GM23338 (cell line): ENCODE measurements around the gene MYO18B. TPM values are rescaled to one million over a fixed set of nuclear protein-coding genes. Genes with fewer than 3 reads are reported as not detected.

Experiments
- ATAC-seq: fragments of 200-7000 bp; cut with Tn5 transposase; 3 replicates; pipeline ENCODE4 v1.9.1; 2020
- DNase-seq: peaks from one replicate; pipeline ENCODE4 v3.0.0-alpha.2; 2015; ENCODE audit warnings: low spot score
- H2AFZ ChIP-seq: fragments of 200-600 bp; sonication (generic); 2 replicates; pipeline ENCODE4 v1.8.0; 2016; ENCODE audit warnings: antibody characterized with exemption, mild to moderate bottlenecking, moderate library complexity
- H3F3A ChIP-seq: fragments of 200-600 bp; sonication (generic); replicated peaks from 2 replicates; pipeline ENCODE4 v1.8.0; 2017; ENCODE audit warnings: antibody characterized with exemption, mixed run types, low read depth
- H3K27ac ChIP-seq: fragments of 200-600 bp; sonication (generic); 2 replicates; pipeline ENCODE4 v1.6.1; 2016; ENCODE audit warnings: low read depth
- H3K27me3 ChIP-seq: fragments of 200-600 bp; sonication (generic); 2 replicates; pipeline ENCODE4 v1.8.0; 2016; ENCODE audit warnings: mild to moderate bottlenecking, mixed run types, moderate library complexity; ENCODE audit not compliant: insufficient read depth
- H3K36me3 ChIP-seq: fragments of 200-600 bp; sonication (generic); 2 replicates; pipeline ENCODE4 v1.8.0; 2016; ENCODE audit warnings: mild to moderate bottlenecking; ENCODE audit not compliant: insufficient read depth
- H3K4me1 ChIP-seq: fragments of 200-600 bp; sonication (generic); 2 replicates; pipeline ENCODE4 v1.8.0; 2016; ENCODE audit warnings: mild to moderate bottlenecking, moderate library complexity; ENCODE audit not compliant: insufficient read depth
- H3K4me2 ChIP-seq: fragments of 200-600 bp; sonication (generic); 2 replicates; pipeline ENCODE4 v1.7.1; 2017; ENCODE audit warnings: mixed run types
- H3K4me3 ChIP-seq: fragments of 200-600 bp; sonication (generic); 2 replicates; pipeline ENCODE4 v1.6.1; 2016; ENCODE audit warnings: mixed run types
- H3K79me2 ChIP-seq: fragments of 200-600 bp; sonication (generic); replicated peaks from 2 replicates; pipeline ENCODE4 v1.8.0; 2017; ENCODE audit warnings: mild to moderate bottlenecking; ENCODE audit not compliant: insufficient read depth
- H3K9me2 ChIP-seq: fragments of 200-600 bp; sonication (generic); 2 replicates; pipeline ENCODE4 v1.8.0; 2017; ENCODE audit not compliant: insufficient read depth
- H4K20me1 ChIP-seq: fragments of 200-600 bp; sonication (generic); replicated peaks from 2 replicates; pipeline ENCODE4 v1.8.0; 2017; ENCODE audit warnings: mild to moderate bottlenecking; ENCODE audit not compliant: insufficient read depth
- H3K27ac Mint-ChIP-seq: 2 replicates; pipeline ENCODE4 v1.8.0; 2020; ENCODE audit warnings: inconsistent platforms, mild to moderate bottlenecking, moderate library complexity, mixed read lengths
- H3K27me3 Mint-ChIP-seq: 3 replicates; pipeline ENCODE4 v1.8.0; 2022; ENCODE audit warnings: low read depth, mild to moderate bottlenecking, moderate library complexity, mixed read lengths, inconsistent platforms; ENCODE audit not compliant: insufficient read depth, poor library complexity
- H3K36me3 Mint-ChIP-seq: 3 replicates; pipeline ENCODE4 v1.8.0; 2021; ENCODE audit warnings: low read depth, mild to moderate bottlenecking, inconsistent platforms, moderate library complexity, mixed read lengths
- H3K4me1 Mint-ChIP-seq: 3 replicates; pipeline ENCODE4 v1.8.0; 2020; ENCODE audit warnings: mild to moderate bottlenecking, inconsistent platforms, mixed read lengths
- H3K4me3 Mint-ChIP-seq: 3 replicates; pipeline ENCODE4 v1.8.0; 2021; ENCODE audit warnings: moderate library complexity, mild to moderate bottlenecking, inconsistent platforms, mixed read lengths
- H3K9me3 Mint-ChIP-seq: 3 replicates; pipeline ENCODE4 v1.8.0; 2020; ENCODE audit warnings: moderate library complexity, mild to moderate bottlenecking, inconsistent platforms, mixed read lengths
- CREB1 ChIP-seq: fragments of 250-450 bp; sonication (Bioruptor Pico); IDR thresholded peaks from 2 replicates; pipeline ENCODE4 v1.5.0; 2020; ENCODE audit warnings: low read depth, mild to moderate bottlenecking, moderate library complexity
- EZH2 ChIP-seq: fragments of 200-600 bp; sonication (generic); IDR thresholded peaks from one replicate; pipeline ENCODE4 v1.8.0; 2017; ENCODE audit warnings: antibody characterized with exemption, mild to moderate bottlenecking, low read depth; ENCODE audit not compliant: unreplicated experiment
- EZH2phosphoT487 ChIP-seq: fragments of 200-600 bp; sonication (generic); IDR thresholded peaks from one replicate; pipeline ENCODE4 v1.8.1; 2018; ENCODE audit warnings: antibody characterized with exemption; ENCODE audit not compliant: unreplicated experiment
- JUNB ChIP-seq: IDR thresholded peaks from one replicate; pipeline ENCODE4 v1.6.1; 2016; ENCODE audit warnings: antibody characterized with exemption; ENCODE audit not compliant: unreplicated experiment
- NANOG ChIP-seq: IDR thresholded peaks from 2 replicates; pipeline ENCODE4 v1.6.1; 2016; ENCODE audit warnings: antibody characterized with exemption, borderline replicate concordance
- POLR2AphosphoS5 ChIP-seq: IDR thresholded peaks from 2 replicates; pipeline ENCODE4 v1.6.1; 2016; ENCODE audit warnings: antibody characterized with exemption, low read depth
- STAT1 ChIP-seq: IDR thresholded peaks from one replicate; pipeline ENCODE4 v1.6.1; 2016; ENCODE audit warnings: antibody characterized with exemption; ENCODE audit not compliant: unreplicated experiment
- ZNF114 ChIP-seq: fragments of 250-450 bp; sonication (Bioruptor Pico); IDR thresholded peaks from 2 replicates; pipeline ENCODE4 v1.5.0; 2020; ENCODE audit warnings: mild to moderate bottlenecking, moderate library complexity
- ZNF331 ChIP-seq: fragments of 250-450 bp; sonication (Bioruptor Pico); IDR thresholded peaks from 2 replicates; pipeline ENCODE4 v1.5.0; 2020; ENCODE audit warnings: low read depth, mild to moderate bottlenecking, moderate library complexity
- polyA plus RNA-seq: library from polyadenylated mRNA; unstranded; fragments of >200 nt; fragmentation: Nextera tagmentation; extraction: Ambion mirVana; gene quantifications from 2 replicates; pipeline ENCODE4 v1.2.1, GENCODE V29; 2016
- total RNA-seq: library from RNA; depleted of rRNA; stranded (reverse); fragments of >200 nt; shearing (Covaris generic); gene quantifications from 2 replicates; pipeline ENCODE4 v1.2.3, GENCODE V29; 2014
- TF ChIP-seq, protein P1 (sequence below): fragments of 250-450 bp; sonication (Bioruptor Pico); IDR thresholded peaks from 2 replicates; pipeline ENCODE4 v1.5.0; 2020; ENCODE audit warnings: mild to moderate bottlenecking, moderate library complexity
- TF ChIP-seq, protein P2 (sequence below): IDR thresholded peaks from 2 replicates; pipeline ENCODE4 v1.6.1; 2016; ENCODE audit warnings: antibody characterized with exemption
- TF ChIP-seq, protein P3 (sequence below), 2 experiments: fragments of 200-600 bp in 1 of 2; sonication (generic) in 1 of 2; conservative IDR thresholded peaks; 2 replicates each; pipeline versions ENCODE4 v1.5.1 to v1.6.1; 2016 to 2017; ENCODE audit warnings: antibody characterized with exemption in 2 of 2, low read depth in 2 of 2, mild to moderate bottlenecking in 2 of 2, moderate library complexity in 1 of 2
- TF ChIP-seq, protein P4 (sequence below): IDR thresholded peaks from one replicate; pipeline ENCODE4 v1.6.1; 2018; ENCODE audit warnings: antibody characterized with exemption; ENCODE audit not compliant: unreplicated experiment

Gene MYO18B
- total and polyA plus RNA-seq, 2 experiments from 2014 or later: 0.36 to 0.45 TPM

DNA sequence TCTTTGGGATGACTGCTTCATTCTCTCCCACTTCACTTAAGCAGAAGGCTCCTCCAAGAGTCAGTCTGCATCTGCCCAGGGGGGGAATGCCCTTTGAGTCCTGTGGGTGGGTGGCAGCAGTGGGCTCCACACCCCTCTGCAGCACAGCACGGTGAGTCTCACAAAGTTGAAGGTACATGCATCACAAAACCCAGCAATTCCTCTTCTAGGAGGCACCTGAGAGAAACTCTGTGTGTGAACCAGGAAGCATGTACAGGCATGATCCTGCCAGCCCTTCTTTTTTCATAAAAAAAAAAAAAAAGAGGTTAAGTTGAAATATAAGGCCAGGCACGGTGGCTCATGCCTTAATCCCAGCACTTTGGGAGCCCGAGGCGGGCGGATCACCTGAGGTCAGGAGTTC is 87.2 kb downstream of the MYO18B start:
- Histone ChIP-seq H3K4me3 (no peak overlapping the region), H2AFZ (no peak overlapping the region), H3K36me3 (no peaks in the 10 kb centered on the region), H3K79me2 (no peaks in the 10 kb centered on the region), H3F3A (no peaks in the 10 kb centered on the region), H3K4me1 (no peaks in the 10 kb centered on the region), H3K4me2 (no peak overlapping the region), H3K9me2 (no peaks in the 10 kb centered on the region), H3K27me3 (no peaks in the 10 kb centered on the region), H3K27ac (no peak overlapping the region), H4K20me1 (no peaks in the 10 kb centered on the region)
- TF ChIP-seq ZNF114: no peak
- no peak for TF ChIP-seq CREB1 (CRISPR knock-in tag)
- TF ChIP-seq ZNF331 (CRISPR knock-in tag): no peak
- TF ChIP-seq, protein P1, sequence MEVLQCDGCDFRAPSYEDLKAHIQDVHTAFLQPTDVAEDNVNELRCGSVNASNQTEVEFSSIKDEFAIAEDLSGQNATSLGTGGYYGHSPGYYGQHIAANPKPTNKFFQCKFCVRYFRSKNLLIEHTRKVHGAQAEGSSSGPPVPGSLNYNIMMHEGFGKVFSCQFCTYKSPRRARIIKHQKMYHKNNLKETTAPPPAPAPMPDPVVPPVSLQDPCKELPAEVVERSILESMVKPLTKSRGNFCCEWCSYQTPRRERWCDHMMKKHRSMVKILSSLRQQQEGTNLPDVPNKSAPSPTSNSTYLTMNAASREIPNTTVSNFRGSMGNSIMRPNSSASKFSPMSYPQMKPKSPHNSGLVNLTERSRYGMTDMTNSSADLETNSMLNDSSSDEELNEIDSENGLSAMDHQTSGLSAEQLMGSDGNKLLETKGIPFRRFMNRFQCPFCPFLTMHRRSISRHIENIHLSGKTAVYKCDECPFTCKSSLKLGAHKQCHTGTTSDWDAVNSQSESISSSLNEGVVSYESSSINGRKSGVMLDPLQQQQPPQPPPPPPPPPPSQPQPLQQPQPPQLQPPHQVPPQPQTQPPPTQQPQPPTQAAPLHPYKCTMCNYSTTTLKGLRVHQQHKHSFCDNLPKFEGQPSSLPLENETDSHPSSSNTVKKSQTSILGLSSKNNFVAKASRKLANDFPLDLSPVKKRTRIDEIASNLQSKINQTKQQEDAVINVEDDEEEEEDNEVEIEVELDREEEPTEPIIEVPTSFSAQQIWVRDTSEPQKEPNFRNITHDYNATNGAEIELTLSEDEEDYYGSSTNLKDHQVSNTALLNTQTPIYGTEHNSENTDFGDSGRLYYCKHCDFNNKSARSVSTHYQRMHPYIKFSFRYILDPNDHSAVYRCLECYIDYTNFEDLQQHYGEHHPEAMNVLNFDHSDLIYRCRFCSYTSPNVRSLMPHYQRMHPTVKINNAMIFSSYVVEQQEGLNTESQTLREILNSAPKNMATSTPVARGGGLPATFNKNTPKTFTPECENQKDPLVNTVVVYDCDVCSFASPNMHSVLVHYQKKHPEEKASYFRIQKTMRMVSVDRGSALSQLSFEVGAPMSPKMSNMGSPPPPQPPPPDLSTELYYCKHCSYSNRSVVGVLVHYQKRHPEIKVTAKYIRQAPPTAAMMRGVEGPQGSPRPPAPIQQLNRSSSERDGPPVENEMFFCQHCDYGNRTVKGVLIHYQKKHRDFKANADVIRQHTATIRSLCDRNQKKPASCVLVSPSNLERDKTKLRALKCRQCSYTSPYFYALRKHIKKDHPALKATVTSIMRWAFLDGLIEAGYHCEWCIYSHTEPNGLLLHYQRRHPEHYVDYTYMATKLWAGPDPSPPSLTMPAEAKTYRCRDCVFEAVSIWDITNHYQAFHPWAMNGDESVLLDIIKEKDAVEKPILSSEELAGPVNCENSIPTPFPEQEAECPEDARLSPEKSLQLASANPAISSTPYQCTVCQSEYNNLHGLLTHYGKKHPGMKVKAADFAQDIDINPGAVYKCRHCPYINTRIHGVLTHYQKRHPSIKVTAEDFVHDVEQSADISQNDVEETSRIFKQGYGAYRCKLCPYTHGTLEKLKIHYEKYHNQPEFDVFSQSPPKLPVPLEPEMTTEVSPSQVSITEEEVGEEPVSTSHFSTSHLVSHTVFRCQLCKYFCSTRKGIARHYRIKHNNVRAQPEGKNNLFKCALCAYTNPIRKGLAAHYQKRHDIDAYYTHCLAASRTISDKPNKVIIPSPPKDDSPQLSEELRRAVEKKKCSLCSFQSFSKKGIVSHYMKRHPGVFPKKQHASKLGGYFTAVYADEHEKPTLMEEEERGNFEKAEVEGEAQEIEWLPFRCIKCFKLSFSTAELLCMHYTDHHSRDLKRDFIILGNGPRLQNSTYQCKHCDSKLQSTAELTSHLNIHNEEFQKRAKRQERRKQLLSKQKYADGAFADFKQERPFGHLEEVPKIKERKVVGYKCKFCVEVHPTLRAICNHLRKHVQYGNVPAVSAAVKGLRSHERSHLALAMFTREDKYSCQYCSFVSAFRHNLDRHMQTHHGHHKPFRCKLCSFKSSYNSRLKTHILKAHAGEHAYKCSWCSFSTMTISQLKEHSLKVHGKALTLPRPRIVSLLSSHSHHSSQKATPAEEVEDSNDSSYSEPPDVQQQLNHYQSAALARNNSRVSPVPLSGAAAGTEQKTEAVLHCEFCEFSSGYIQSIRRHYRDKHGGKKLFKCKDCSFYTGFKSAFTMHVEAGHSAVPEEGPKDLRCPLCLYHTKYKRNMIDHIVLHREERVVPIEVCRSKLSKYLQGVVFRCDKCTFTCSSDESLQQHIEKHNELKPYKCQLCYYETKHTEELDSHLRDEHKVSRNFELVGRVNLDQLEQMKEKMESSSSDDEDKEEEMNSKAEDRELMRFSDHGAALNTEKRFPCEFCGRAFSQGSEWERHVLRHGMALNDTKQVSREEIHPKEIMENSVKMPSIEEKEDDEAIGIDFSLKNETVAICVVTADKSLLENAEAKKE: no peak
- TF ChIP-seq, protein P2, sequence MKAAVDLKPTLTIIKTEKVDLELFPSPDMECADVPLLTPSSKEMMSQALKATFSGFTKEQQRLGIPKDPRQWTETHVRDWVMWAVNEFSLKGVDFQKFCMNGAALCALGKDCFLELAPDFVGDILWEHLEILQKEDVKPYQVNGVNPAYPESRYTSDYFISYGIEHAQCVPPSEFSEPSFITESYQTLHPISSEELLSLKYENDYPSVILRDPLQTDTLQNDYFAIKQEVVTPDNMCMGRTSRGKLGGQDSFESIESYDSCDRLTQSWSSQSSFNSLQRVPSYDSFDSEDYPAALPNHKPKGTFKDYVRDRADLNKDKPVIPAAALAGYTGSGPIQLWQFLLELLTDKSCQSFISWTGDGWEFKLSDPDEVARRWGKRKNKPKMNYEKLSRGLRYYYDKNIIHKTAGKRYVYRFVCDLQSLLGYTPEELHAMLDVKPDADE: no peak
- no peak for TF ChIP-seq NANOG
- TF ChIP-seq EZH2: no peak
- TF ChIP-seq EZH2phosphoT487: no peak
- TF ChIP-seq, protein P3, sequence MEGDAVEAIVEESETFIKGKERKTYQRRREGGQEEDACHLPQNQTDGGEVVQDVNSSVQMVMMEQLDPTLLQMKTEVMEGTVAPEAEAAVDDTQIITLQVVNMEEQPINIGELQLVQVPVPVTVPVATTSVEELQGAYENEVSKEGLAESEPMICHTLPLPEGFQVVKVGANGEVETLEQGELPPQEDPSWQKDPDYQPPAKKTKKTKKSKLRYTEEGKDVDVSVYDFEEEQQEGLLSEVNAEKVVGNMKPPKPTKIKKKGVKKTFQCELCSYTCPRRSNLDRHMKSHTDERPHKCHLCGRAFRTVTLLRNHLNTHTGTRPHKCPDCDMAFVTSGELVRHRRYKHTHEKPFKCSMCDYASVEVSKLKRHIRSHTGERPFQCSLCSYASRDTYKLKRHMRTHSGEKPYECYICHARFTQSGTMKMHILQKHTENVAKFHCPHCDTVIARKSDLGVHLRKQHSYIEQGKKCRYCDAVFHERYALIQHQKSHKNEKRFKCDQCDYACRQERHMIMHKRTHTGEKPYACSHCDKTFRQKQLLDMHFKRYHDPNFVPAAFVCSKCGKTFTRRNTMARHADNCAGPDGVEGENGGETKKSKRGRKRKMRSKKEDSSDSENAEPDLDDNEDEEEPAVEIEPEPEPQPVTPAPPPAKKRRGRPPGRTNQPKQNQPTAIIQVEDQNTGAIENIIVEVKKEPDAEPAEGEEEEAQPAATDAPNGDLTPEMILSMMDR (conservative IDR thresholded peaks at IDR 0.05; ENCODE audit: low read depth in 2 of 2): no peak
- TF ChIP-seq, protein P4, sequence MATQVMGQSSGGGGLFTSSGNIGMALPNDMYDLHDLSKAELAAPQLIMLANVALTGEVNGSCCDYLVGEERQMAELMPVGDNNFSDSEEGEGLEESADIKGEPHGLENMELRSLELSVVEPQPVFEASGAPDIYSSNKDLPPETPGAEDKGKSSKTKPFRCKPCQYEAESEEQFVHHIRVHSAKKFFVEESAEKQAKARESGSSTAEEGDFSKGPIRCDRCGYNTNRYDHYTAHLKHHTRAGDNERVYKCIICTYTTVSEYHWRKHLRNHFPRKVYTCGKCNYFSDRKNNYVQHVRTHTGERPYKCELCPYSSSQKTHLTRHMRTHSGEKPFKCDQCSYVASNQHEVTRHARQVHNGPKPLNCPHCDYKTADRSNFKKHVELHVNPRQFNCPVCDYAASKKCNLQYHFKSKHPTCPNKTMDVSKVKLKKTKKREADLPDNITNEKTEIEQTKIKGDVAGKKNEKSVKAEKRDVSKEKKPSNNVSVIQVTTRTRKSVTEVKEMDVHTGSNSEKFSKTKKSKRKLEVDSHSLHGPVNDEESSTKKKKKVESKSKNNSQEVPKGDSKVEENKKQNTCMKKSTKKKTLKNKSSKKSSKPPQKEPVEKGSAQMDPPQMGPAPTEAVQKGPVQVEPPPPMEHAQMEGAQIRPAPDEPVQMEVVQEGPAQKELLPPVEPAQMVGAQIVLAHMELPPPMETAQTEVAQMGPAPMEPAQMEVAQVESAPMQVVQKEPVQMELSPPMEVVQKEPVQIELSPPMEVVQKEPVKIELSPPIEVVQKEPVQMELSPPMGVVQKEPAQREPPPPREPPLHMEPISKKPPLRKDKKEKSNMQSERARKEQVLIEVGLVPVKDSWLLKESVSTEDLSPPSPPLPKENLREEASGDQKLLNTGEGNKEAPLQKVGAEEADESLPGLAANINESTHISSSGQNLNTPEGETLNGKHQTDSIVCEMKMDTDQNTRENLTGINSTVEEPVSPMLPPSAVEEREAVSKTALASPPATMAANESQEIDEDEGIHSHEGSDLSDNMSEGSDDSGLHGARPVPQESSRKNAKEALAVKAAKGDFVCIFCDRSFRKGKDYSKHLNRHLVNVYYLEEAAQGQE: no peak
- no peak for TF ChIP-seq STAT1
- no peak for TF ChIP-seq POLR2AphosphoS5
- TF ChIP-seq JUNB: no peak
- no peak overlapping the region for H3K4me3 Mint-ChIP-seq
- peaks cover 5% of the 10 kb centered on the region for H3K27me3 Mint-ChIP-seq
- no peak for DNase-seq
- no peak for ATAC-seq
- H3K27ac Mint-ChIP-seq: no peak overlapping the region
- H3K9me3 Mint-ChIP-seq: peaks cover 5% of the 10 kb centered on the region; the same call in 1 of the 3 replicates
- H3K4me1 Mint-ChIP-seq: no peaks in the 10 kb centered on the region
- no peaks in the 10 kb centered on the region for H3K36me3 Mint-ChIP-seq
